GM12878 (cell line): ENCODE results near the gene RBBP4.

Experiments
- EZH2 ChIP-seq: IDR thresholded peaks from 2 replicates; pipeline ENCODE4 v1.6.1; 2012; ENCODE audit warnings: low read depth, mild to moderate bottlenecking, control low read depth, inconsistent platforms, low read length, borderline replicate concordance; ENCODE audit not compliant: control insufficient read depth
- ZNF274 ChIP-seq: IDR thresholded peaks from one replicate; pipeline ENCODE4 v1.8.0; 2011; ENCODE audit not compliant: insufficient read length, insufficient read depth
- TF ChIP-seq, protein P1 (sequence below): IDR thresholded peaks from 2 replicates; pipeline ENCODE4 v1.6.1; 2012; ENCODE audit warnings: mild to moderate bottlenecking, low read depth, low read length
- TF ChIP-seq, protein P2 (sequence below), 3 experiments: IDR thresholded peaks in 2 of 3; conservative IDR thresholded peaks in 1 of 3; 2 replicates each; pipeline ENCODE4 v1.5.1; 2011; ENCODE audit warnings: low read depth in 3 of 3, low read length in 3 of 3, mild to moderate bottlenecking in 3 of 3, control low read depth in 2 of 3, moderate library complexity in 2 of 3, inconsistent platforms in 1 of 3, mixed read lengths in 1 of 3; ENCODE audit not compliant: control insufficient read depth in 2 of 3, insufficient read depth in 1 of 3; ENCODE audit errors: extremely low read depth in 1 of 3
- TF ChIP-seq, protein P3 (sequence below): fragments of 450-650 bp; formaldehyde crosslinking; IDR thresholded peaks from 2 replicates; pipeline ENCODE4 v1.4.0; 2020; ENCODE audit warnings: mild to moderate bottlenecking, moderate library complexity
- TF ChIP-seq, protein P4 (sequence below): IDR thresholded peaks from 2 replicates; pipeline ENCODE4 v1.6.1; 2011; ENCODE audit warnings: low read depth, mild to moderate bottlenecking, low read length, moderate library complexity, borderline replicate concordance; ENCODE audit errors: extremely low read depth

DNA sequence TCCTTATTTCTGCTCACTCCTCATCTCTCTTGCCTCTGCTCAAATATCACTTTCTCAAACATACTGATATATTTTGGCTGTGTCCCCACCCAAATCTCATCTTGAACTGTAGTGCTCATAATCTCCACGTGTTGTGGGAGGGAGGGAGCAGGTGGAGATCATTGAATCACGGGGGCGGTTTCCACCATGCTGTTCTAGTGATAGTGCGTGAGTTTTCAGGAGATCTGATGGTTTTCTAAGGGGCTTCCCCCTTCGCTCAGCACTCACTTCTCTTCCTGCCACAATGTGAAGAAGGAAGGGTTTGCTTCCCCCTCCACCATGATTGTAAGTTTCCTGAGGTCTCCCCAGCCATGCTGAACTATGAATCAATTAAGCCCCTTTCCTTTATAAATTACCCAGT, 27.2 kb upstream of the RBBP4 start:
- TF ChIP-seq, protein P1, sequence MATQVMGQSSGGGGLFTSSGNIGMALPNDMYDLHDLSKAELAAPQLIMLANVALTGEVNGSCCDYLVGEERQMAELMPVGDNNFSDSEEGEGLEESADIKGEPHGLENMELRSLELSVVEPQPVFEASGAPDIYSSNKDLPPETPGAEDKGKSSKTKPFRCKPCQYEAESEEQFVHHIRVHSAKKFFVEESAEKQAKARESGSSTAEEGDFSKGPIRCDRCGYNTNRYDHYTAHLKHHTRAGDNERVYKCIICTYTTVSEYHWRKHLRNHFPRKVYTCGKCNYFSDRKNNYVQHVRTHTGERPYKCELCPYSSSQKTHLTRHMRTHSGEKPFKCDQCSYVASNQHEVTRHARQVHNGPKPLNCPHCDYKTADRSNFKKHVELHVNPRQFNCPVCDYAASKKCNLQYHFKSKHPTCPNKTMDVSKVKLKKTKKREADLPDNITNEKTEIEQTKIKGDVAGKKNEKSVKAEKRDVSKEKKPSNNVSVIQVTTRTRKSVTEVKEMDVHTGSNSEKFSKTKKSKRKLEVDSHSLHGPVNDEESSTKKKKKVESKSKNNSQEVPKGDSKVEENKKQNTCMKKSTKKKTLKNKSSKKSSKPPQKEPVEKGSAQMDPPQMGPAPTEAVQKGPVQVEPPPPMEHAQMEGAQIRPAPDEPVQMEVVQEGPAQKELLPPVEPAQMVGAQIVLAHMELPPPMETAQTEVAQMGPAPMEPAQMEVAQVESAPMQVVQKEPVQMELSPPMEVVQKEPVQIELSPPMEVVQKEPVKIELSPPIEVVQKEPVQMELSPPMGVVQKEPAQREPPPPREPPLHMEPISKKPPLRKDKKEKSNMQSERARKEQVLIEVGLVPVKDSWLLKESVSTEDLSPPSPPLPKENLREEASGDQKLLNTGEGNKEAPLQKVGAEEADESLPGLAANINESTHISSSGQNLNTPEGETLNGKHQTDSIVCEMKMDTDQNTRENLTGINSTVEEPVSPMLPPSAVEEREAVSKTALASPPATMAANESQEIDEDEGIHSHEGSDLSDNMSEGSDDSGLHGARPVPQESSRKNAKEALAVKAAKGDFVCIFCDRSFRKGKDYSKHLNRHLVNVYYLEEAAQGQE, result no peak
- TF ChIP-seq EZH2, result no peak
- TF ChIP-seq, protein P2, sequence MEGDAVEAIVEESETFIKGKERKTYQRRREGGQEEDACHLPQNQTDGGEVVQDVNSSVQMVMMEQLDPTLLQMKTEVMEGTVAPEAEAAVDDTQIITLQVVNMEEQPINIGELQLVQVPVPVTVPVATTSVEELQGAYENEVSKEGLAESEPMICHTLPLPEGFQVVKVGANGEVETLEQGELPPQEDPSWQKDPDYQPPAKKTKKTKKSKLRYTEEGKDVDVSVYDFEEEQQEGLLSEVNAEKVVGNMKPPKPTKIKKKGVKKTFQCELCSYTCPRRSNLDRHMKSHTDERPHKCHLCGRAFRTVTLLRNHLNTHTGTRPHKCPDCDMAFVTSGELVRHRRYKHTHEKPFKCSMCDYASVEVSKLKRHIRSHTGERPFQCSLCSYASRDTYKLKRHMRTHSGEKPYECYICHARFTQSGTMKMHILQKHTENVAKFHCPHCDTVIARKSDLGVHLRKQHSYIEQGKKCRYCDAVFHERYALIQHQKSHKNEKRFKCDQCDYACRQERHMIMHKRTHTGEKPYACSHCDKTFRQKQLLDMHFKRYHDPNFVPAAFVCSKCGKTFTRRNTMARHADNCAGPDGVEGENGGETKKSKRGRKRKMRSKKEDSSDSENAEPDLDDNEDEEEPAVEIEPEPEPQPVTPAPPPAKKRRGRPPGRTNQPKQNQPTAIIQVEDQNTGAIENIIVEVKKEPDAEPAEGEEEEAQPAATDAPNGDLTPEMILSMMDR (IDR thresholded peaks at IDR 0.05 in 2 of 3, conservative IDR thresholded peaks at IDR 0.05 in 1 of 3; ENCODE audit: control insufficient read depth in 2 of 3, extremely low read depth in 1 of 3, insufficient read depth in 1 of 3, low read depth in 3 of 3, low read length in 3 of 3), result no peak
- TF ChIP-seq, protein P3, sequence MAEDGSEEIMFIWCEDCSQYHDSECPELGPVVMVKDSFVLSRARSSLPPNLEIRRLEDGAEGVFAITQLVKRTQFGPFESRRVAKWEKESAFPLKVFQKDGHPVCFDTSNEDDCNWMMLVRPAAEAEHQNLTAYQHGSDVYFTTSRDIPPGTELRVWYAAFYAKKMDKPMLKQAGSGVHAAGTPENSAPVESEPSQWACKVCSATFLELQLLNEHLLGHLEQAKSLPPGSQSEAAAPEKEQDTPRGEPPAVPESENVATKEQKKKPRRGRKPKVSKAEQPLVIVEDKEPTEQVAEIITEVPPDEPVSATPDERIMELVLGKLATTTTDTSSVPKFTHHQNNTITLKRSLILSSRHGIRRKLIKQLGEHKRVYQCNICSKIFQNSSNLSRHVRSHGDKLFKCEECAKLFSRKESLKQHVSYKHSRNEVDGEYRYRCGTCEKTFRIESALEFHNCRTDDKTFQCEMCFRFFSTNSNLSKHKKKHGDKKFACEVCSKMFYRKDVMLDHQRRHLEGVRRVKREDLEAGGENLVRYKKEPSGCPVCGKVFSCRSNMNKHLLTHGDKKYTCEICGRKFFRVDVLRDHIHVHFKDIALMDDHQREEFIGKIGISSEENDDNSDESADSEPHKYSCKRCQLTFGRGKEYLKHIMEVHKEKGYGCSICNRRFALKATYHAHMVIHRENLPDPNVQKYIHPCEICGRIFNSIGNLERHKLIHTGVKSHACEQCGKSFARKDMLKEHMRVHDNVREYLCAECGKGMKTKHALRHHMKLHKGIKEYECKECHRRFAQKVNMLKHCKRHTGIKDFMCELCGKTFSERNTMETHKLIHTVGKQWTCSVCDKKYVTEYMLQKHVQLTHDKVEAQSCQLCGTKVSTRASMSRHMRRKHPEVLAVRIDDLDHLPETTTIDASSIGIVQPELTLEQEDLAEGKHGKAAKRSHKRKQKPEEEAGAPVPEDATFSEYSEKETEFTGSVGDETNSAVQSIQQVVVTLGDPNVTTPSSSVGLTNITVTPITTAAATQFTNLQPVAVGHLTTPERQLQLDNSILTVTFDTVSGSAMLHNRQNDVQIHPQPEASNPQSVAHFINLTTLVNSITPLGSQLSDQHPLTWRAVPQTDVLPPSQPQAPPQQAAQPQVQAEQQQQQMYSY, result no peak
- no peak for TF ChIP-seq ZNF274
- TF ChIP-seq, protein P4, sequence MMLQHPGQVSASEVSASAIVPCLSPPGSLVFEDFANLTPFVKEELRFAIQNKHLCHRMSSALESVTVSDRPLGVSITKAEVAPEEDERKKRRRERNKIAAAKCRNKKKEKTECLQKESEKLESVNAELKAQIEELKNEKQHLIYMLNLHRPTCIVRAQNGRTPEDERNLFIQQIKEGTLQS, result no peak
